Cardiac atrium fibroblast (primary cell): ENCODE results near the gene DUSP2. TPM values are rescaled to one million over a fixed set of nuclear protein-coding genes. Genes with fewer than 3 reads are reported as not detected.

Experiments used
- total RNA-seq: library from RNA; depleted of rRNA; stranded (reverse); fragments of >200 nt; gene quantifications from 2 replicates; pipeline ENCODE4 v1.2.3, GENCODE V29; 2015

Gene DUSP2
- 1.8 and 2.5 TPM in 2 replicates for total RNA-seq

DNA sequence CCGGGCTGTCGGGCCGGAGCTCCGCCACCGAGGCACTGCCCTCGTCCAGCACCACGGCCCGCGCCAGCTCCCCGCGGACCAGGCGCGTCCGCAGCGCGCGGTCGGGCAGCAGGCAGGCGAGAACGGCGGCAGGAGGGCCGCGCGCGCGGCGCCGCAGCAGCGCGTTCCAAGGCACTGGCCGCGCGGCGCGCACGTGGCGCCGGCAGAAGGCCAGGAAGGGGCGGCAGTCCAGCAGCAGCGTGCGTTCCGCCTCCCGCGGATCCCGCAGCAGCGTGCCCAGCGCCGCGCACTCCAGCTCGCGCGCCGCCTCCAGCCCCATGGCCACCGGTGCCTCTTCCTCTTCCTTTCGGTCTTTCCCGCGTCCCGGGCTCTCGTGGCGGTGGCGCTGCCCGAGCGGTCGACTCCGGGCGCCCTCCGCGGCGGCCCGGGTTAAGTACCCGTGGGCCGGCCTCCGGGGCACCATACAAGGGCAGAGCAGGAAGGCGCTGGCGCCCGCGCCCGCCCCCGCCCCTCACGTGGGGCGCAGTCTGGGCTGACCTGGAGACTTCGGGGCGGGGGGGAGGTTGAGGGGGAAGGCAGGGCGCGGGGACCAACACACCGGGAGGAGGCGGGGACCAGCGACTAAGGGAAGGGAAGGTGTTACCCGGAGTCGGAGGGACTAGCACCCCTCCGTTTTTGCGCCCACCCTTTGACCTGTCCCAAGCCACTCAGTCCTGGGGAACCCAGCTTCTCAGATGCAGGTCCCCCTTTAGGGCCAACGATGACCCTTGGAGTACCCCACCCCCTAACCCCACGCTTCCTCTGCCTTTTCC is at the start of gene DUSP2:
DUSP2 (minus strand) TSS at position 405 of the 812 bp plus-strand sequence; CDS start at position 319, 86 bp downstream.

GRCh38 chr2:96138179-96139145 is 6.8 kb downstream of the DUSP2 start, which contains the start of gene ASTL:
Gene ASTL, minus strand, starts transcription at chr2:96138502. Its CDS starts 66 bp downstream, at chr2:96138436.

DNA sequence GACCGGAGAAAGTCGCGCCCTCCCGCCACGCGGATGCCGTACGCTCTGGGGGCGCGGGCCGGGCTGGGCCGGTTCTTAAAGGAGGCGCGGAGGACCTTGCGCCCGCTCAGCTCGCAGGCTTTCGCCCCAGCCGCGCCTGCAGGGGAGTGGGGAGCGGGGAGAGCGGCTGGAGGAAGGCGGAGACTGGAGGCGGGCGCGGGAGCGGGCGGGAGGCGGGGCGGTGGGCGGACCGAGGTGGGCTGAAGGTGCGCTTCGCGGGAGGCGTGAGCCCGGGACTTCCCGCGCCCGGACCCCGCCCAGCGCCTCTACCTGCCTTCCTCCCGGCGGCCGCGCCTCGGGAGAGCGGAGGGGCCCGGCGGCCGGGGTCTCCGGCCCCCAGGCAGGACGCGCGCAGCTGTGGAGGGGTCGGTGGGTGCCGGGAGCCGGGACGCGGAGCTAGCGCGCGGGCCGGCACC is 28.8 kb downstream of the DUSP2 start, which contains the start of gene ADRA2B:
ADRA2B (minus strand) TSS at position 148 of the 455 bp plus-strand sequence. CDS start 422 bp downstream, outside the sequence.

Other genes starting within 250 kb of the DUSP2 start
- gene ANKRD36C, start 153.6 kb downstream of the DUSP2 start, total RNA-seq: 14.6 and 24.7 TPM in 2 replicates
- gene GPAT2, start 110.5 kb downstream of the DUSP2 start, total RNA-seq: 8.5 and 16.7 TPM in 2 replicates
- gene ADRA2B, start 28.9 kb downstream of the DUSP2 start, total RNA-seq: 0.16 and 0.54 TPM in 2 replicates
- not detected in 2 replicates for gene ASTL, start 6.9 kb downstream of the DUSP2 start, total RNA-seq
- gene STARD7, start 63.4 kb upstream of the DUSP2 start, total RNA-seq: 71.3 and 100 TPM in 2 replicates
- gene TMEM127, start 120.6 kb upstream of the DUSP2 start, total RNA-seq: 26.7 and 28.0 TPM in 2 replicates
- 54.2 and 67.2 TPM in 2 replicates for gene CIAO1, start 120.8 kb upstream of the DUSP2 start, total RNA-seq
- gene SNRNP200, start 160.1 kb upstream of the DUSP2 start, total RNA-seq: 45.3 and 51.4 TPM in 2 replicates
- not detected in 2 replicates for gene ITPRIPL1, start 179.9 kb upstream of the DUSP2 start, total RNA-seq
- 4.1 and 4.7 TPM in 2 replicates for gene NCAPH, start 190.3 kb upstream of the DUSP2 start, total RNA-seq